SU-DHL-6 (cell line): ENCODE measurements around the gene SHQ1.
A peak's percentile ranks its signal among the peaks of the same experiment; 100 is the strongest.
"Not testable (repeated sequence)": the region's sequence is repeated elsewhere in the genome, so short reads cannot be mapped to it uniquely, and the experiment has no call there.

ENCODE experiments used
- H2AFZ ChIP-seq: fragments of 200-600 bp; sonication (generic); 2 replicates; pipeline ENCODE4 v1.6.1; 2014; ENCODE audit warnings: low read depth, mild to moderate bottlenecking, moderate library complexity, mixed read lengths, antibody characterized with exemption, low read length; ENCODE audit not compliant: severe bottlenecking
- H3F3A ChIP-seq: fragments of 200-600 bp; shearing (Covaris generic); 2 replicates; pipeline ENCODE4 v1.6.0; 2016; ENCODE audit warnings: antibody characterized with exemption, mild to moderate bottlenecking; ENCODE audit not compliant: insufficient read depth
- H3K27ac ChIP-seq: fragments of 200-600 bp; sonication (generic); 2 replicates; pipeline ENCODE4 v1.5.1; 2016; ENCODE audit warnings: low read depth, mild to moderate bottlenecking, low read length, moderate library complexity, mixed read lengths
- H3K27me3 ChIP-seq: fragments of 200-600 bp; sonication (generic), shearing (Covaris generic); 2 replicates; pipeline ENCODE4 v1.6.0; 2014; ENCODE audit warnings: mild to moderate bottlenecking, low read length
- H3K36me3 ChIP-seq: fragments of 200-600 bp; sonication (generic); 2 replicates; pipeline ENCODE4 v1.6.1; 2014; ENCODE audit warnings: mild to moderate bottlenecking, low read length, mixed read lengths
- H3K4me2 ChIP-seq: fragments of 300-600, 200-600 bp; shearing (Covaris generic), sonication (generic); 2 replicates; pipeline ENCODE4 v1.6.0; 2014; ENCODE audit warnings: low read length, low read depth, mild to moderate bottlenecking; ENCODE audit not compliant: poor library complexity, severe bottlenecking
- H3K4me3 ChIP-seq: fragments of 200-600 bp; sonication (generic); 2 replicates; pipeline ENCODE4 v1.5.1; 2014; ENCODE audit warnings: antibody characterized with exemption, low read length, mild to moderate bottlenecking, mixed read lengths; ENCODE audit not compliant: insufficient read depth, poor library complexity, severe bottlenecking
- H3K79me2 ChIP-seq: fragments of 200-600 bp; sonication (generic); 2 replicates; pipeline ENCODE4 v1.6.1; 2014; ENCODE audit warnings: mild to moderate bottlenecking, low read length, moderate library complexity; ENCODE audit not compliant: insufficient read depth
- H3K9ac ChIP-seq: fragments of 200-600 bp; sonication (generic); 2 replicates; pipeline ENCODE4 v1.7.0; 2014; ENCODE audit warnings: mild to moderate bottlenecking, low read length
- H3K9me2 ChIP-seq: fragments of 200-600 bp; sonication (generic); replicated peaks from 2 replicates; pipeline ENCODE4 v1.6.1; 2014; ENCODE audit warnings: low read length; ENCODE audit not compliant: insufficient read depth
- H3K9me3 ChIP-seq: fragments of 200-600 bp; sonication (generic); 2 replicates; pipeline ENCODE4 v1.6.1; 2014; ENCODE audit warnings: low read length, mixed read lengths; ENCODE audit not compliant: insufficient read depth
- H4K20me1 ChIP-seq: fragments of 200-600 bp; sonication (generic); 2 replicates; pipeline ENCODE4 v1.6.1; 2014; ENCODE audit warnings: low read depth, mild to moderate bottlenecking, antibody characterized with exemption, low read length, moderate library complexity, mixed read lengths
- CTCF ChIP-seq: fragments of 200-600 bp; sonication (generic); IDR thresholded peaks from one replicate; pipeline ENCODE4 v1.5.1; 2017; ENCODE audit warnings: antibody characterized with exemption, mild to moderate bottlenecking, low read length, moderate library complexity; ENCODE audit not compliant: insufficient read depth, poor library complexity, severe bottlenecking
- EZH2phosphoT487 ChIP-seq: fragments of 200-600 bp; sonication (generic), shearing (Covaris generic); conservative IDR thresholded peaks from 2 replicates; pipeline ENCODE4 v1.6.1; 2018; ENCODE audit warnings: mild to moderate bottlenecking, antibody characterized with exemption, low read length, moderate library complexity, mixed read lengths

Gene SHQ1

GRCh38 chr3:72738752-72739530 lies 109.3 kb downstream of the SHQ1 start:
- H3K27me3 ChIP-seq, result no peaks in the 10 kb centered on the region
- peak overlapping the region; percentile 55 for H3K4me2 ChIP-seq
- no peaks in the 10 kb centered on the region for H3K9me2 ChIP-seq
- H2AFZ ChIP-seq, result peak overlapping the region; percentile 86
- no peaks in the 10 kb centered on the region for H4K20me1 ChIP-seq
- no peaks in the 10 kb centered on the region for H3K36me3 ChIP-seq
- no peaks in the 10 kb centered on the region for H3K79me2 ChIP-seq
- H3K4me3 ChIP-seq, result peak overlapping the region; percentile 32
- H3K9ac ChIP-seq, result peak overlapping the region; percentile 40; the same call in 1 of the 2 replicates
- no peak for TF ChIP-seq CTCF
- no peak for TF ChIP-seq EZH2phosphoT487
- H3K27ac ChIP-seq, result no peak overlapping the region
- no peaks in the 10 kb centered on the region for H3K9me3 ChIP-seq
- no peaks in the 10 kb centered on the region for H3F3A ChIP-seq

GRCh38 chr3:72735072-72735471 lies 113.2 kb downstream of the SHQ1 start:
- H4K20me1 ChIP-seq, H3K79me2 ChIP-seq, H3K9ac ChIP-seq, H3K9me2 ChIP-seq, H3K4me3 ChIP-seq, H3K36me3 ChIP-seq, H3K27me3 ChIP-seq, H3K9me3 ChIP-seq, H3K4me2 ChIP-seq, H3F3A ChIP-seq, H2AFZ ChIP-seq, H3K27ac ChIP-seq: not testable (repeated sequence)

GRCh38 chr3:72733676-72734075 lies 114.6 kb downstream of the SHQ1 start:
- no peaks in the 10 kb centered on the region for H4K20me1 ChIP-seq
- H3F3A ChIP-seq, result no peaks in the 10 kb centered on the region
- no peaks in the 10 kb centered on the region for H3K27me3 ChIP-seq
- no peak overlapping the region for H2AFZ ChIP-seq
- H3K4me3 ChIP-seq, result no peak overlapping the region
- H3K9me3 ChIP-seq, result no peaks in the 10 kb centered on the region
- TF ChIP-seq EZH2phosphoT487, result no peak
- no peak for TF ChIP-seq CTCF
- H3K4me2 ChIP-seq, result no peak overlapping the region
- no peaks in the 10 kb centered on the region for H3K9me2 ChIP-seq
- H3K36me3 ChIP-seq, result no peaks in the 10 kb centered on the region
- H3K9ac ChIP-seq, result no peak overlapping the region
- no peak overlapping the region for H3K27ac ChIP-seq
- no peaks in the 10 kb centered on the region for H3K79me2 ChIP-seq

- not testable (repeated sequence) for H3K9me3 ChIP-seq, H3K4me3 ChIP-seq, H3K79me2 ChIP-seq, H3K36me3 ChIP-seq, H3K27ac ChIP-seq, H4K20me1 ChIP-seq, H3K27me3 ChIP-seq, H3K9ac ChIP-seq, H3K4me2 ChIP-seq, H3F3A ChIP-seq, H3K9me2 ChIP-seq, H2AFZ ChIP-seq
Observed at GRCh38 chr3:72732666-72733345, 115.4 kb downstream of the SHQ1 start.
